ENCODE measurements around the gene EIF4EBP2.

GRCh38 chr10:70444744-70445143, 40.8 kb downstream of the EIF4EBP2 start:
- TF ChIP-seq FOXA3 (CRISPR knock-in tag; IDR thresholded peaks at IDR 0.05): no peak
- no peak for TF ChIP-seq SP1 (IDR thresholded peaks at IDR 0.05)
- TF ChIP-seq SP1 (CRISPR knock-in tag; IDR thresholded peaks at IDR 0.05): no peak
- TF ChIP-seq JUN (CRISPR knock-in tag; IDR thresholded peaks at IDR 0.05): no peak
- TF ChIP-seq ZBTB39 (CRISPR knock-in tag; IDR thresholded peaks at IDR 0.05): no peak
- no peak for TF ChIP-seq LCORL (IDR thresholded peaks at IDR 0.05)
- TF ChIP-seq LCORL (CRISPR knock-in tag; IDR thresholded peaks at IDR 0.05): no peak
- TF ChIP-seq TCF12 (IDR thresholded peaks at IDR 0.05): no peak
- TF ChIP-seq TCF12 (CRISPR knock-in tag; IDR thresholded peaks at IDR 0.05): no peak
- no peak for TF ChIP-seq NR1H2 (CRISPR knock-in tag; IDR thresholded peaks at IDR 0.05; ENCODE audit: borderline replicate concordance, low read depth)
- no peak for TF ChIP-seq ZSCAN30 (CRISPR knock-in tag; IDR thresholded peaks at IDR 0.05)
